AG09309 (cell line): ENCODE data around the gene DYNLT1.

Experiments used
- DNase-seq: peaks from one replicate; pipeline ENCODE4 v3.0.0-alpha.2; 2010; ENCODE audit warnings: low read depth
- H3K4me3 ChIP-seq: 2 replicates; pipeline ENCODE4 v1.5.1; 2011; ENCODE audit warnings: mild to moderate bottlenecking, low read depth, low read length, moderate library complexity; ENCODE audit not compliant: control insufficient read depth
- CTCF ChIP-seq: IDR thresholded peaks from 2 replicates; pipeline ENCODE4 v1.5.1; 2011; ENCODE audit warnings: mild to moderate bottlenecking, low read depth, low read length, inconsistent platforms; ENCODE audit not compliant: insufficient read depth, control insufficient read depth; ENCODE audit errors: missing control alignments

The DYNLT1 gene

GRCh38 chr6:158626360-158627167 is 18.0 kb downstream of the DYNLT1 start:
- no peak overlapping the region for H3K4me3 ChIP-seq
- no peak for DNase-seq
- no peak for TF ChIP-seq CTCF

- TF ChIP-seq CTCF: no peak
- DNase-seq: no peak
- no peak overlapping the region for H3K4me3 ChIP-seq
These were observed 18.6 kb downstream of the DYNLT1 start for GRCh38 chr6:158625881-158626305.

- TF ChIP-seq CTCF: no peak
These were observed 19.6 kb downstream of the DYNLT1 start for GRCh38 chr6:158624684-158625682.

GRCh38 chr6:158622545-158623190 is 21.9 kb downstream of the DYNLT1 start:
- no peak for TF ChIP-seq CTCF

More at GRCh38 chr6:158624684-158625682, 19.6 kb downstream of the DYNLT1 start:
- no peak for DNase-seq
- H3K4me3 ChIP-seq: no peak overlapping the region

GRCh38 chr6:158621694-158622544 is 22.6 kb downstream of the DYNLT1 start:
- no peak overlapping the region for H3K4me3 ChIP-seq
- TF ChIP-seq CTCF: no peak
- no peak for DNase-seq

More at GRCh38 chr6:158622545-158623190, 21.9 kb downstream of the DYNLT1 start:
- no peak overlapping the region for H3K4me3 ChIP-seq
- no peak for DNase-seq
